ENCODE data around the gene MCCC2. TPM values are rescaled to one million over a fixed set of nuclear protein-coding genes. Genes with fewer than 3 reads are reported as not detected.

The MCCC2 gene
- polyA plus RNA-seq, 1 experiment, result 16.2 TPM

DNA sequence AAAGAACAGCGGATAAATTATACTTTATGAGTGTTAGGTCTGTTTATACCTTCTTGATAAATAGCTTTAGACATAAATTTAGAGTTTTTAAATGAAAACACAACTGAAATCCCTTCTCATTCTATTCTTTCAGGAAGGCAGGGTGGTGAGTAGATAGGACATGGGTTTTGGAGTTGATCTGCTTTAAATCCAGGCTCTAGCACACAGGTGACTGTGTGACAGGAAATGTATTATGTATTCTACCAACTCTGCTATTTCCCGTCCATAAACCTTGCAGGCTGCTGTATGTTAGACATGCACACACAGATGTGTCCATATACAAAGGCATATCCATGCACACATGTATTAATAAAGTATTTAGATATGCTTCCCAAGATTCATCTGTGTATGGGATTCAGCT is 112.6 kb downstream of the MCCC2 start:
- no peaks in the 10 kb centered on the region for H3K36me3 ChIP-seq (ENCODE audit: control insufficient read depth, insufficient read depth, low read length)
- DNase-seq (ENCODE audit: low read depth), result no peak
- H3K27me3 ChIP-seq (ENCODE audit: control insufficient read depth, insufficient read depth, low read length), result peaks cover 8% of the 10 kb centered on the region
- CTCF ChIA-PET, result no interaction called here
- POLR2A ChIA-PET, result no interaction called here
- TF ChIP-seq, protein P1, sequence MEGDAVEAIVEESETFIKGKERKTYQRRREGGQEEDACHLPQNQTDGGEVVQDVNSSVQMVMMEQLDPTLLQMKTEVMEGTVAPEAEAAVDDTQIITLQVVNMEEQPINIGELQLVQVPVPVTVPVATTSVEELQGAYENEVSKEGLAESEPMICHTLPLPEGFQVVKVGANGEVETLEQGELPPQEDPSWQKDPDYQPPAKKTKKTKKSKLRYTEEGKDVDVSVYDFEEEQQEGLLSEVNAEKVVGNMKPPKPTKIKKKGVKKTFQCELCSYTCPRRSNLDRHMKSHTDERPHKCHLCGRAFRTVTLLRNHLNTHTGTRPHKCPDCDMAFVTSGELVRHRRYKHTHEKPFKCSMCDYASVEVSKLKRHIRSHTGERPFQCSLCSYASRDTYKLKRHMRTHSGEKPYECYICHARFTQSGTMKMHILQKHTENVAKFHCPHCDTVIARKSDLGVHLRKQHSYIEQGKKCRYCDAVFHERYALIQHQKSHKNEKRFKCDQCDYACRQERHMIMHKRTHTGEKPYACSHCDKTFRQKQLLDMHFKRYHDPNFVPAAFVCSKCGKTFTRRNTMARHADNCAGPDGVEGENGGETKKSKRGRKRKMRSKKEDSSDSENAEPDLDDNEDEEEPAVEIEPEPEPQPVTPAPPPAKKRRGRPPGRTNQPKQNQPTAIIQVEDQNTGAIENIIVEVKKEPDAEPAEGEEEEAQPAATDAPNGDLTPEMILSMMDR (IDR thresholded peaks at IDR 0.05; ENCODE audit: insufficient read depth, low read depth, low read length), result no peak
- H3K4me3 ChIP-seq (ENCODE audit: low read depth, low read length), result no peak overlapping the region

- POLR2A ChIA-PET, result no interaction called here
- TF ChIP-seq, protein P1 (IDR thresholded peaks at IDR 0.05; ENCODE audit: insufficient read depth, low read depth, low read length), result no peak
- Histone ChIP-seq H3K4me3 (ENCODE audit: low read depth, low read length) (no peak overlapping the region), H3K27me3 (ENCODE audit: control insufficient read depth, insufficient read depth, low read length) (peaks cover 11% of the 10 kb centered on the region), H3K36me3 (ENCODE audit: control insufficient read depth, insufficient read depth, low read length) (no peaks in the 10 kb centered on the region)
- CTCF ChIA-PET, result no interaction called here
- no peak for DNase-seq (ENCODE audit: low read depth)
Measured at GRCh38 chr5:71700803-71701202, 113.7 kb downstream of the MCCC2 start.

DNA sequence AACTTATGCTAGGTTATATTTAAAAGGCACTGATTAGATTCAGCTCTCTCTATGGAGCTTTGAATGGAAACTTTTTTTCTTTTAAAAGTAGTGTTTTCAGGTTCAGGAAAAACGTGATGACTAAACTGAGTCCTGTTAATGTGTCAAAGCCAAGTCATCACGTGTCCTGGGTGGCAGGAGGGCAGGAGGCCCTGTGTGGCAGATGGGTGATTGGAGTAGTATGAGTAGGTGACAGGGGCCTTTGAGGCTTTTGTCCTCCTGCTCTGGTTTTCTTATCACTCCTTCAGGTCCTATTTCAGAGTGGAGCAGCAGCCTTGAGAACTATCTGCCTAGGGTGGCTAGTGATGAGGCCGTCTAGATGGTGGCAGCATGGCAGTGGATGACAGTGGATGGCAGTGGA is 114.3 kb downstream of the MCCC2 start:
- ChIA-PET CTCF (no interaction called here), POLR2A (no interaction called here)
- Histone ChIP-seq H3K4me3 (ENCODE audit: low read depth, low read length) (no peak overlapping the region), H3K36me3 (ENCODE audit: control insufficient read depth, insufficient read depth, low read length) (no peaks in the 10 kb centered on the region), H3K27me3 (ENCODE audit: control insufficient read depth, insufficient read depth, low read length) (peaks cover 11% of the 10 kb centered on the region)
- TF ChIP-seq, protein P1 (IDR thresholded peaks at IDR 0.05; ENCODE audit: insufficient read depth, low read depth, low read length), result no peak
- no peak for DNase-seq (ENCODE audit: low read depth)

DNA sequence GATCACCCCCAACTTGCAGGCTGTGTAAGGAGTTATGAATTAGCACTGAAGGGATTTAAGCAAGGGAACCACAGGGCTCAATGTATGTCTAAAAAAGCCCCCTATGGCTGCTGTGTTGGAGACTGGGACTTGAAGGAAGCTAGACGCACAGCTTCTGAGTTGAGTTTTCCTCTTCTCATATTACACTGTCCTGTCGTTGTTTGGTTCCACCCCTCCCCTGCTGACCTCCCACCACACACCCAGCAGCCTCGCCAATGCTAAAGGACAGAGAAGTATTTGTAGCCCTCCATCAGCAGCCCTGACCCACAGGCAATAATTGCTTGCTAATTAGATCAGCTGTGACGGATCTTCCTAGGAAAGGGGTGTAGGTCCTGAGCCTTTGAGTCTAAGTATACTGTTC is 116.8 kb downstream of the MCCC2 start:
- TF ChIP-seq, protein P1 (IDR thresholded peaks at IDR 0.05; ENCODE audit: insufficient read depth, low read depth, low read length), result no peak
- POLR2A ChIA-PET, result no interaction called here
- CTCF ChIA-PET, result interaction anchor here (2.6 kb wide), 1 partner anchor 15 kb away, joined by 6 read pairs; the partner anchor contains the start of gene CARTPT
- no peak for DNase-seq (ENCODE audit: low read depth)
- Histone ChIP-seq H3K27me3 (ENCODE audit: control insufficient read depth, insufficient read depth, low read length) (peaks cover 17% of the 10 kb centered on the region), H3K36me3 (ENCODE audit: control insufficient read depth, insufficient read depth, low read length) (no peaks in the 10 kb centered on the region), H3K4me3 (ENCODE audit: low read depth, low read length) (no peak overlapping the region)

DNA sequence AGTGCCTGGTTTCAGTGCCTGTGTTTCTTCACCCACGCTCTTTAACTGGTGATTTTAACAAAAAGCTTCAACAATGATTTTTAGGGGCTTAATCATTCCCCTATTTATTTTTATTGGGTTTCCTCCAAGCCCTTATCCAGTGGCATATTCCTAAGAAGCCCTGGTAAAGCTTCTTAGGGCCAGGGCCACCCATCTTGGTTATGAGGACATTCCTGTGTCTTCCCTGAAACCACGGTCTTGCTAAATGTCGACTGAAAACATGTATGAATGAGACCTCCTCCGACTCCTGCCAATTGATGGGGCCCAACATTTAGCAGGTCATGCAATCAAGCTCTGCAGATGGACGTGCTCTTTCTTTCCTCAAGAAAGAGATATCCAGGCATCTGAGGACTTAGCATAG is 118.3 kb downstream of the MCCC2 start:
- H3K4me3 ChIP-seq (ENCODE audit: low read depth, low read length), result no peak overlapping the region
- DNase-seq (ENCODE audit: low read depth), result no peak
- ChIA-PET POLR2A (no interaction called here), CTCF (interaction anchor here (2.6 to 3.4 kb wide), 2 partner anchors 8 to 13 kb away, joined by 6 to 13 read pairs; partner anchors contain the start of gene CARTPT)
- H3K36me3 ChIP-seq (ENCODE audit: control insufficient read depth, insufficient read depth, low read length), result no peaks in the 10 kb centered on the region
- TF ChIP-seq, protein P1 (IDR thresholded peaks at IDR 0.05; ENCODE audit: insufficient read depth, low read depth, low read length), result no peak
- H3K27me3 ChIP-seq (ENCODE audit: control insufficient read depth, insufficient read depth, low read length), result peaks cover 17% of the 10 kb centered on the region

Data from BJ (cell line).